GM19328 (cell line): ENCODE data around the gene CSTPP1.

ENCODE experiments used
- ATAC-seq: cut with Tn5 transposase; IDR thresholded peaks from one replicate; pipeline ENCODE4 v1.9.1; 2021; ENCODE audit warnings: mild to moderate bottlenecking, moderate library complexity; ENCODE audit not compliant: unreplicated experiment

CSTPP1 gene

DNA sequence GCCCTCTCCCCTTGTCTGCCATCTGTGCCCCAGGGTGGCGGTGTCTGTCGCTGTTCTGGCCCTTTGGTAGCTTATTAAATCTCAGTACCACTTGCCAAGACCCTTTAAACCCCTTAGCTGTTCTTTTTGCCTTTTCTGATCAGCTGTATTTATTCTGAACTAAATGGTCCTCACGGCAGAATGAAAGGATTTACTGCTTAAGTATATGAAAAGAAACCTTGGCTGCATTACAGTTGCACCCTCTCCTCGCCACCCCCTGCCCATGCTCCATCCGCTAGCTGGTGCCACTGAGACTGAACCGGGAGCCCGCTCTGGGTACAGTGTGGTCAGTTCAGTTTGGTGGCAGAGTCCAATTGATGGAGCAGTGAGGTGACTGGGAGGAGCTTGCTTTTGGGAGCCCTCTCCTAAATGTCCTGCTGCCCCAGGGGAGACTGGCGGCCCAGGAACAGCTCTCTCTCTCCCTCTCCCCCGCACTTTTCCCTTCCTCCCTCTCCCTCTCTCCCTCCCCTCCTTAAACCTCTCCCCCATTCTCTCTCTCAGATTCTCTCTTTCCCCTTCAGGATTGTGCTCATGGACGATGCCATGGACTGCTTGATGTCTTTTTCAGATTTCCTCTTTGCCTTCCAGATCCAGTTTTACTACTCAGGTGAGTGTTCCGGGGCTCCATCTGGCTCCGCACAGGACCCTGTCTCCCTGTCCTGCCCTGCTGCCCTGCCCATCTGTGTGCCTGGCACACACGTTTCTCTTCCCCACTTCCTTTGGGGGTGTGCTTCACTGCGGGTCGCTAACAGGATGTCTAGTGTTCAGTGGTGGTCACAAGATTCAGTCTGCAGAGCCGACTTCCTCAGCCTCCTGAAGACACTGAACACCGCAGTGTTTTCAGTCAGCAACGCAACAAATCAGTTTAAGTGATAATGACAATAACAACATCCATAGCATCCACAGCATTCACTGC, 218.3 kb downstream of the CSTPP1 start:
- no peak for ATAC-seq

DNA sequence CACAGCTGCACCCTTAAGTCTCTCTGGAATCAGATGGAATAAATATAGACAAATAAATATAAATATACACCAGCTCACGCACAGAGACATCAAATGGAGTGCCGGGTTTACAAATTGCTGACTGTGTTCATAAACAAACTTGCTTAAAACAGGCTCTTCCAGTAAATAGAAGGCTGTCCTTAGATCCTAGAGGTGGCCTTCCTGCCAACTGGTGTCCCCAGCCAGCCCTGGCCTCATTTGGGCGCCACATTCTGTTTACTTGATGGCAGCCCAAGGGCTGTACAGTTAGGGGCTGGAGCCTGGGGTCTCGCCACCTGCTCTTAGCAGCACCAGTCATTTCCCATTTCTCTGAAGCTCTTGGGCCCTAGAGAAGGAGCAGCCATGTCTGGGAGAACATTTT, 219.3 kb downstream of the CSTPP1 start:
- no peak for ATAC-seq

DNA sequence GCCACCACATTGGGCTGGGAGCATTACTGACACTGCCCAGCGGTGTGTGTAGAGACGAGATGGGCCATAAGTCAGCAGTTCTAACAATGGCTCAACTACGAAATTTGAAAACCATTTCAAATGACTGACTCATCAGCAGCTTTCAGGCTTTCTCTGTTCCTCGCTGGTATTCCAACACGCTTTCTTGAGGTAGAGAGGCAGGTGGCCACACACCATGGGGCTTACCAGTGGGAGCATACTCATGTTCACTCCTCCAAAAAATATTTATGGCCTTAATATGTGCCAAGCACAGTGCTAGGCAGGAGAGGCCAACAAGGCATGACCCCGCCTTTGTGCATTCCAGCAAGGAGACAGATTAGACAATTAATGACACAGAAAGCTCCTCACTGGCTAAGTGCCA, 219.8 kb downstream of the CSTPP1 start:
- ATAC-seq, result no peak

DNA sequence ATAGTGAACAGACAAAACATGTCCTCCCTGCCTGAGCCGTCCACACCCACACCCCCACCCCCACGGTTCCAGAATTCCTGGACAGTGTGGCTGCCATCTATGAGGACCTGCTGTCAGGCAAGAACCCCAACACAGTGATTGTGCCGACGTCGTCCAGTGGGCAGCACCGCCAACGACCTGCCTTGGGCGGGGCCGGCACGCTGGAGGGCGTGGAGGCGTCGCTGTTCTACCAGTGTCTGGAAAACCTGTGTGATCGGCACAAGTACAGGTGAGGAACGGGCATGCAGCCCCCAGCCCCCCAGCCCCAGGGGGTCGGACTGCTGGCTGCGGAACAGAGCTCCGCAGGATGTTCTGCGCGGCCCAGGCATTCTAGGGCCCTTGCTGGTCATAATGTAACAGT, 220.4 kb downstream of the CSTPP1 start:
- ATAC-seq, result no peak

DNA sequence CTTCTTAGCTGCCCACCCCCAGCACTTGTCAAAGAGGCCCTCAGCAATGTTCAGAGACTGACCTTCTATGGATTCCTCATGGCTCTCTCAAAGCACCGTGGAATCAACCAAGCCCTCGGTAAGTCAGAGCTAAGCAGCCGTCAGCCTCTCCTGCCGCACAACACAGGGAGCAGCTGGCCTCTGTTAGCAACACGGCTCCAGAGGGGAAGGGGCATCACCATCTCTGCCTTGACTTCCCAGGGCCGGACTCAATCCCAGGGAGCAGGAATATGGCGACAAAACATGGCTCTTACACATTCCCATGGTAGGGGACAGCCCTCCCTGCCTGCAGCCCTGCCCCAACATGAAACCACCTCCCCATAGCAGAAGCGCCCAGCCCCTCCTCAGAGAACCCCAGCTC, 221.2 kb downstream of the CSTPP1 start:
- no peak for ATAC-seq

DNA sequence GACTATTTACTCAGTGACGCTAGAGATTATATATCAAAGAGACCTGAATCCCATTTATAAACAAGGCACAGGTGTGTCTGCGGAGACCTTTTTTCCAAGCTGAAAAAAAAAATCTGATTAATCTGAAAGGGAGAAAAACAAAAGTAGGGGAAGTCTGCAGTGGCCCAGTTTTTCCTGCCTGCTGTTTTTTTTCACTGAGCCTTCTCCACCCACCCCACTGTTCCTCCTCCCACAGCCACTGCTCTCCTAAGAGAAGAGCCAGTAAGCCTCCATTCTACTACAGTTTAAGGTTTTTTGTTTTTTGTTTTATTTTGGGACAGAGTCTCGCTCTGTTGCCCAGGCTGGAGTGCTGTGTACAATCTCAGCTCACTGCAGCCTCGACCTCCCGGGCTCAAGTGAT, 221.7 kb downstream of the CSTPP1 start:
- no peak for ATAC-seq

DNA sequence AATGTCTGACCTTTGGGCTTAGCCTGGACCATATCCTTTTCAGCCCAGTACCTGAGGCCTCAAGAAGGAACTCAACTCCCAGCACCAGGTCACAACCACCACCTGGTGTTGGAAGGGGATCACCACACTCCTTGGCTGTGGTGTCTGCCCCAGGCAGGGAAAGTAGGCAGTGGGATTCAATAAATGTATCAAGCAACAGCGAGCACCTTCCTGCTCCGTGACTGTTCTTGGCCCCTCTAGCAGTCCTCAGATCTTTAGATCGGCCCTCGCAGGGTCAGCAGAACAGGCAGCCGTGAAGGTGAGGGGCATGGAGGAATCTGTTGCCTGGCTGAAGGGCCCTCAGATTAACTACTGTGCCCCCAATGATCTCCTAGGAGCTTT, 224.2 kb downstream of the CSTPP1 start:
- no peak for ATAC-seq

DNA sequence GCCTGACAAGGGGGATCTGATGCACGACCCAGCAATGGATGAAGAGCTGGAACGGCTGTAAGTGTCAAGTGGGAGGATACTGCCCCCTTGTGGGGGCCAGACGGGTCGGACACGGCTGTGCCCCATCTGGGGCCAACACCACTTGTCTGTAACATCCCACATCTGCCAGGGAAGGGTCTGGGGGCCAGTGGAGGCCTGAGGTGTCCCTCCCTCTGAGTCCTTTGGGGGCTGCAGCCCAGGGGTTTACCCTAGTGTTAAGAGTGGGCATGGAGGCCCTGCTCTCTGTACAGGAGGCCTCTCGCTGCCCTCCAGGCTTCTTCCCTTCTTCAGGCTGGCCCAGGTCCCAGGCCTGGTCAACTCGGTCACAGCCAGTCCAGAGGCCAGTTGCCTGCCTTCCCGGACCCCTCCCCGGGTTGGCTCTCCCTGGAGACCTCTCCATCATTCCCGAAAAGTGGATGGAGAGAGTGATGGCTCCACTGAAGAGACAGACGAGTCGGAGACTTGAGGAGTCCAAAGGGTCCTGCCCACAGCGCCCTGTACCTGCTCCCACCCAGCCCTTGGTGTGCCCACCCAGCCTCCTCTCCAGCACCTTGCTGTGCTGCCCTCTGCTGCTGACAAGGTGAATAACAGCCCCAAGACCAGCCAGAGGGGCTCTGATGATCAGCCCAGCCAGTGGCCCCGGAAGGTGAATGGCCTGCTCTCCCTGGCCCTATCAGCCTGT, 224.7 kb downstream of the CSTPP1 start:
- ATAC-seq, result no peak

DNA sequence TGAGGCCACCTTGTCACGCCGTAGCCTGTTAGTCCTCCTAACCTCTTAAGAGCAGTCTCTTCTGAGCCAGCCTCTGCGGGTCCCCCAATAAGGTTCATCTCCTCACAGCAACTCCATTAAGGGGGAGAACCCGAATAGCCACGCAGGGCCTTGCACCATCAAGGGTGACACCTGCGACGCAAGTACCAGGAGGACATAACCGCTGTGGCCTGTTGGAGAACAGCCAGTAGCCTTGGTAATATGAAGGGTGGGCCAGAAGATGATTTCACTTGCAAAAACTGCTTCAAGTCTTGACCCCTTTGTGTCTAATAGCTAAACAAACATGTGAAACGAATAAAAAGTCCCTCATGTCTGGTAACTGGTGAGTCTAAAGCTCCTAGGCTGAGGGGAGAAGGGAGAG, 225.3 kb downstream of the CSTPP1 start:
- ATAC-seq, result no peak

DNA sequence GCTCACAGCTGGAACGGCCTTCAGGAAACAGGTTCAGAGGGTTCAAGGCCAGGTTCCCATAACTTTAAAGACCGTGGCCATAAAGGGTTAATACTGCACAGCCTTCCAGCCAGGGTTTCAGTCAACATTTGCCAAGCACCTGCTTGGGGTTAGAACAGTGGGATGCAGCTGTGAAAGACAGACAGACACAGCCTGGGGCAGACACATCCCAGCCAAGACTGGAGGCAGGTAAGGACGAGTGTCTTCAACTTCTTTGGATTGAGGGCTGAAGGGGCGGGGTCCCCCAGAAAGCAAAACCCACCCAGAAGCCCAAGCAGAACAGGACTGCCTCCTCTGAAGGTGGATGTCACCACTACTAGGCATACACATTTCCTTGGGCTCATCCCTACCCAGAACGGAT, 225.9 kb downstream of the CSTPP1 start:
- ATAC-seq, result no peak

DNA sequence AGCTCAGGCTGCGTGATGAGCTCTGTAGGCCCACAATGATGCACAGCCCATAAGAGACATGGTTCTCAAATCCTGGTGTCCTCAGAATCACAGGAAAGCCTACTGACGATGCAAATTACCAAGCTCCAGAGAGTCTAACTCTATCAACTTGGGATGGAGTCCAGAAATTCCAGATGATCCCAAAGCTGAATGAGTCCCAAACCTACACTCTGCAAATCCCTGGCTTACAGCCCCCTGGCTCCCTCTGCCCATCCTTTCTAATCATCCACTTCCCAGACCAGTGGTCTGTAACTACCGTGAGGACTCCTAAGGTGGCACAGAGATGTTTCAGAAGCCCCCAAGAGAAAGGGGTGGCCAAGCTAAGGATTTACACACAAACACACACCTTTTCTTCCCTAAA, 226.6 kb downstream of the CSTPP1 start:
- ATAC-seq, result no peak

DNA sequence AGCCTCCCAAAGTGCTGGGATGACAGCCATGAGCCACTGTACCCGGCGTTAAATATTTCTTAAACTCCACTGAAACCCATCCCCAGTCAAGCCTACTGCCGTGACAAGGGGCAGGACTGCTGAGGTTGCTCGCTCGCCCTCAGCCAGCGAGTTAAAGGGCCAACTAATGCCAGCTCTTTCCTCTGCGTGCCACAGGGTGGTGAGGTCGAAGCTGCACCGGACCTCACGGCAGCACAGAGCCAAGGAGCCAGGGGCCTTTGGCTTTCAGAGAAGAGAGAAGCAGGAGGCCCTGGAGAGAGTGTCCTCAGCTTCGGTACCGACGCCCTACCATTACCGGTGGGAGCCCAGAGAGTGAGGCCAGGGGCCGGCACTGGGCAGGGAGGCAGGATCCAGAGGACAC, 227.3 kb downstream of the CSTPP1 start:
- no peak for ATAC-seq

DNA sequence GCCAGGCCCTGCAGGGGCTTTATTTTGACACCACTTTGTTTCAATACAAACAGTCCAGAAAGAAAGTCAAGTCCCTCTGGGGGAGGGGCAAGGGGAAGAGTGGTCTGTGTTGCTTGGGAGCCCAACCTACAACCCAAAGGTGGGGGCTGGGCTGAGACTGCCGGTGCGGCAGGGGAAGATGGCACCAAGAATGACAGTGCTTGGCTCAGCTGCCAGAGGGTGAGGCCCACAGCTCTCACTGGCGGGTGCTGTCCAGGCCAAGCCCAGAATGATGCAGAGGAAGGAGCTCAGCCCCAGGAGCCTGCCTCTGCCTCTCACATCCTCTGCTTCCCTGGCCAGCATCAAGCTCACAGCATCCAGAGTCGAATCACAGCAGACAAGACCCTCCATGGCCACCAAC, 227.8 kb downstream of the CSTPP1 start:
- ATAC-seq, result no peak

DNA sequence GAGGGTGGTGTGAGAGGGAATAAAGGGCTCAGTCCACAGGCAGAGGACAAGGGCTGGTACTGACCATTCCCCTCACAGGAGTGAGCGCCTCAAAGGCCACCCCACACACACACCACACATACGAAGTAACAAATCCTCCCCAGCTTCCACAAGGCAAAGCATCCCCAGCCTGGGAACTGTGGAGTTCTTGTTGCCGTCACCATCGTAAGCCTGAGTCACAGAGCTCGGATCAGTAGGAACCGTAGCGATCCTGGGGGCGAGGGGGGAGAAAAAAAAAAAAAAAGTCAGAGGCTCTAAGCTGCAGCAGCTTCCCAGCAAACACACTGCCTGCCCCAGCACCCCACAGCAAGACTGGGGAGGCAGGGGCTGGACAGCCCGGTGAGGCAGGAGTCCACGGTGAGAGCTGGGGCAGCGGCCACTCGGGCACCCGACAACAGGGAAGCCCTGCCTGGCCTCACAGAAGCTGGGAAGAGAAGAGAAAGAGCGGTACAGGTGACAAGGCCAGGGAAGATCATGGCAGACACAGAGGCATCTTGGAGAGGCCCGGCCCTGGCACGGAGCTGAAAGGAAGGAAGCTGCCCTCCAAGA, 228.8 kb downstream of the CSTPP1 start:
- ATAC-seq, result no peak

DNA sequence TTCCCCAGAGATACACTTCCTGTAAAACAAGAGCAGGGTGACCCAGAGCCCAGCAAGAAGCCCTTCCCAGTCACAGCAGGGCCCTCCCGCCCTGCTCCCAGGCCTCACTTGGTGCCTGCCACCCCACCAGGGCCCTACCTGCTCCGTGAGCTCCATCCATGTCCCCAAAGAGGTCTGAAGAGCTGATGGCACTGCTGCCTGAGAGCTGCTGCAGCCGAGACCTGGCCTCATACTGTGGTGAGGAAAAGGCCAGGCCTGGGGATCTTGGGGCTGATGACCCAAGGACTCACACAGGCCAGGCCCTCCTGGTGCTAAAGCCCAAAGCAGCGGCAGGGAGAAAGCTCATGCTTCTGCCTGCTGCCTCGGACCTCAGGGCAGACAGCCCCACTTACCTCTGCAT, 229.8 kb downstream of the CSTPP1 start:
- no peak for ATAC-seq

DNA sequence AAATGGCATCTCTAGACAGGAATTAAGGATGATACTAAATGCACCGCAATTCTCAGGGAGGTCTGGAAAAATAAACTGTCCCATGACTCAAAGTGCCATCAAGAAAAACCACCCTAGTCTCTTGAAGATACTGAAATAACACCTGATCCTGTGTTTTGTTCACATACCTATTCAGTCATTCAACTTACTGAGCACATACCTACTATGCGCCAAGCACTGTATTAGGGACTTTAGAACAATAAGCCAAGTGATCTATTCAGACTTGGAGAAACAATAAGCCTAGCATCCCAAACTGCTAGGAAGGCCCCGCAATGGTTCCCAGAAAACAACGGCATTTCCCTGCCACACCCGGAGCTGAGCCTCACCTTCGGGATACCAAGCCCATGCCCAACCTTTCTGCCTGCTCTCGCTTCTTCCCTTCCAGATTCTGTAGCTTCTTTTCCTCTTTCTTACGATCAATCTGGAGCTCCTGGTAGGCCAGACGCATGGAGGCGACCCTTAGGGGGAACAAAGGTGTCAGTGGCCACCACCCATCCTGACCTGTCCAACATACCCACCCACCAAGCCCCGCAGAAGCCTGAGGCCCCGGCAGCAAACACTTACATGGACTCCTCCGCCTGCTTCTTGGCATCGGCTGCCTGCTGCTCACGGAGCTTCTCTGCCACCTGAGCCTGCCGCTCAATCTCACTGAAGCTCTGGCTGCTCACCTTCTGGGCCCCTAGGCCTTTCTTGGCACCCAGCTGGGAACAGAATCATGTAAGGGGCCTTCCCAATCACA, 234.7 kb downstream of the CSTPP1 start:
- ATAC-seq, result no peak

DNA sequence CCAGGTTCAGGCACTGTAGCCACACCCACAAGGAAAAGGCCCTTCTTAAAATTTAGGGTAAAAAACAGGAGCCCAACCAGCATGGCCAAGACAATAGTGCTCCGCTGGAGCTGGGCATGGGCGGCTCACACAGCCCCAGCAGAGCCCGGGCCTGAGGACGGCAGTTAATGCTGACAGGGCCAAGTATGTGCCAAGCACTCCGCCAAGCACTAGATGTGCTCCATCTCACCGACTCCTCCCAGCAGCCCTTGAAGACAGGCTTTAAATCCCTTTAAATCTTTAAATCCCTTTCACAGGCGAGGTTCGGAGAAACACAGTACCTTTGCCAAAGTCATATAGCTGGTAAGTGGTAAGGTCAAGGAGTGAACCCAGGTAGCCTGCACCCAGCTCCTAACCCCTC, 235.3 kb downstream of the CSTPP1 start:
- ATAC-seq, result no peak

DNA sequence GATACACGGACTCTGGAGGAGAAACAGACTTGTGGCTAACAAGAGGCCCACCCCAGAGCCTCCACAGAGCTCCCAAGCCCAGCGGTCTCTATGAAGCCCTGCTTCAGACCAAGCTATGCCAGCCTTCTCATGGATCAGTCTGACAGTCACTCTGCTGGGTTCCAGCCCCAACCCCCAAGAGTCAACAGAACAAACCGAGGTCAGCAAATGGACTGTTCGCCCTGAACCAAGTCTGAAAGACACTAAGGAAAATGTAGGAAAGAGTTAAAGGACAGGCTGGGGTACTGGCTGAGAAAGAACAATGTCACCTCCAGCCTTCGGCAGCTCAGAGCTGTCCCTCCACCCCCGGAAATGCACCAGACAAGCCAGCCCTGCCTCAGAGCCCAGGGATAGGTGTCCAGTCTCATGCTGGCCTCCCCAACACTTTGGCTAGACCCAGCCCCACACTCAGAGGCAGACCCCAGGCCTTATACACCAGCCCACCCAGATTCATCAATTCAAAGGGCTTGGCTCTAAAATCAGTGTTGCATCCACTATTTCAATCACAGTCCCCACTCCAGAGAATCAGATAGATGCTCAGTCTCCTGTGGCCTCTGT, 236.3 kb downstream of the CSTPP1 start:
- no peak for ATAC-seq

DNA sequence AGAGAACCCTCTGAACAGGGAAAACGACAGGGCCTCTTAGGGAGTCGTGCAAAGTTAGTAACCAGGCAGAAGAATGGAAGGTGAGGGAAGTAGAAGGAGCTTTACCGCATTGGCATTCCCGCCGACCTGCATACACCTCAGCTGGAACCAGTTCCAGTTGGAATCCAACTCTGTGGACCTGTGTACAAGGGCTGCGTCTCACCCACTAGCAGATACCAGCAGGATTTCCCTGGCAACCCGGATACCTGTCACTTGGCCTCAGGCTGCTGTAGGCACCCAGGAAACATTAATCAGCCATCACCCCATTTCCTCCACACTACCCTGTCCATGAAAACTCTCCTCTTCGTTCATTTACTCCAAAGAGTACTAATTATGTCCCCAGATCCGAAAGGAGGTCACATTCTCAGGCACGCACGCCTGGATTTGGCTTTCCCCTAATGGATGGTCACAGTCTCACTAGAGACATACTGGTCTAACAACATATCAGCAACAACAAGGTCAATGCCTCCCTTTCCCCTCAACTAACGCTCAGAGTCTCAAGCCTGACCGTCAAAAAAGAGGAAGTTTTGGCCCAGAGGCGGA, 239.3 kb downstream of the CSTPP1 start:
- no peak for ATAC-seq
